Neuron (in vitro differentiated cells): Measurements from ENCODE around the gene FGF11.

ENCODE experiments used
- H2AFZ ChIP-seq: one replicate; pipeline ENCODE4 v1.6.1; 2013; ENCODE audit warnings: low read depth, mild to moderate bottlenecking, inconsistent platforms, low read length, moderate library complexity
- H3K27me3 ChIP-seq: one replicate; pipeline ENCODE4 v1.6.1; 2013; ENCODE audit warnings: low read length; ENCODE audit not compliant: insufficient read depth
- H3K36me3 ChIP-seq: one replicate; pipeline ENCODE4 v1.6.1; 2013; ENCODE audit warnings: low read length; ENCODE audit not compliant: insufficient read depth
- H3K4me1 ChIP-seq: one replicate; pipeline ENCODE4 v1.6.1; 2013; ENCODE audit warnings: low read length; ENCODE audit not compliant: insufficient read depth
- H3K4me3 ChIP-seq: 2 replicates; pipeline ENCODE4 v1.5.1; 2013; ENCODE audit warnings: mild to moderate bottlenecking, low read length, moderate library complexity
- H3K9me3 ChIP-seq: one replicate; pipeline ENCODE4 v1.6.1; 2013; ENCODE audit warnings: low read length

FGF11 gene

DNA sequence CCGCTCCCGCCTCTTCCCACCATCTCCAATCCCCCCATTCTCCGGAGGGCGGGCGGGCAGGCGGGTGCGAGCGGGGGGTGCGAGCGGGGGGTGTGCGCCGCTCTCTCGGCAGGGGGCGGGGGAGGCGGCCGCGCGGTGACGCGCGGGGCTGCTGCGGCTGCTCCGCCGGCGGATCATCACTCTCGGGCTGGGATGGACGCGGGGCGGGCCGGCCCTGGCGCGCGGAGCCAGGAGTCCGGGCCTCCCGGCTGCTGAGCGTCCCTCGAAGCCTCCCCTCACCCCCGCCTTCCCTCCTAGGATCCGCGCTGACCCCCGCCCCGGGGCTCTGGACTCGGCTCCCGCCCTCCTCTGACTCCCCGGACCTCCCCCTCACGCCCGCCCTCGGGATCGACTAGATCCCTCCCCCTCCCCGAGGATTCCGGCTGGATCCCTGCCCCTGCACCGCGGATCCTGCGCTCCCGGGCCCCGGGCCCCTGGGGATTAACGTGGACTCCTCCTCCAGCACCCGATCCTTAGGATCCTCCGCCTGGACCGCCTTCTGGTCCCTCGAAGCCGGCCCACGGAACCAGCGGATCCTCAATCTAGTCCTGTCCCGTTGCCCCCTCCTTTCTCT, 34.5 kb upstream of the FGF11 start:
- H2AFZ ChIP-seq = no peak overlapping the region
- peaks cover 27% of the 10 kb centered on the region for H3K4me1 ChIP-seq
- peaks cover 17% of the 10 kb centered on the region for H3K36me3 ChIP-seq
- H3K4me3 ChIP-seq = peak overlapping the region; percentile 64
- H3K27me3 ChIP-seq = no peaks in the 10 kb centered on the region
- no peaks in the 10 kb centered on the region for H3K9me3 ChIP-seq

DNA sequence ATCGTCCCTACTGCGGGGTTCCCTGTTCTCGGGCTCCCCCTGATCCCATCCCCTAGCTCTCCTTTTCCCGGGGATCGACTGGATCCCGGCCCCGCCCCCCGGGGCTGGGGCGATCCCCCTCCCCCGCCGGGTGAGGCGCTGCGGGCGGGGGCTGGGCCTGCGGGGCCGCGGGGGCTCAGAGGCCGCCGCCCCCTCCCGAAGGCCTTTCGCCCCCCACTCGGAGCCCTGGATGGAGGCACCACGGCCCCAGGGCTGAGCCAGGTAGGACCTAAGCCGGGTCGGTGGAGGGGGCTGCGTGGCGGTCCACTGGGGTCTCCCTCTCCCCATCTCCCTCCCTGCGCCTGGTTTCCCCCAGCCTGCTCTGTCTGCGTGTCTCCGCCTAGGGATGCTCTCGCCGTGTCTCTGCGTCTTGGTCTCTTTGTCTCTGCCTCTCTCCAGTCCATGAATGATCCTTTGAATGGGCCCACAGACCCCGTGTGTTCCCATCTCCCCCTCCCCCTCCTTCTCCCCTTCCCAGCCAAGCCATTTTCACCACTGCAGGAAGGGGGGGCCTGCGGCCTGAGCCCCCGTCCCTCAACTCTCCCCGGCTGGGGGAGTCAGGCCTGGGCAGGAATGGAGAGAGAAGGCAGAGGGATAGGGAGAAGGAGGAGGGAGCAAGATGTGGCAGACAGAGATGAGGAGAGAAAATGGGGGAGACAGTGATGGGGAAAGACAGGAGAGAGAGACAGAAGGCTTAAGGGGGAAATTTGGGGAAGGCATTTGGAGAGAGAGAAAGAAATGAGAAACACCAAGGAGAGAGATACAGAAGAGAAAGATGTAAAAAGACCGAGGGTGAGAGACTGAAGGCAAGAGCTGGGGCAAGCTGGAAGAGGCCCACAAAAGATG, 33.7 kb upstream of the FGF11 start:
- peaks cover 24% of the 10 kb centered on the region for H3K36me3 ChIP-seq
- peaks cover 27% of the 10 kb centered on the region for H3K4me1 ChIP-seq
- no peak overlapping the region for H2AFZ ChIP-seq
- peak overlapping the region; percentile 64 for H3K4me3 ChIP-seq
- no peaks in the 10 kb centered on the region for H3K9me3 ChIP-seq
- no peaks in the 10 kb centered on the region for H3K27me3 ChIP-seq

DNA sequence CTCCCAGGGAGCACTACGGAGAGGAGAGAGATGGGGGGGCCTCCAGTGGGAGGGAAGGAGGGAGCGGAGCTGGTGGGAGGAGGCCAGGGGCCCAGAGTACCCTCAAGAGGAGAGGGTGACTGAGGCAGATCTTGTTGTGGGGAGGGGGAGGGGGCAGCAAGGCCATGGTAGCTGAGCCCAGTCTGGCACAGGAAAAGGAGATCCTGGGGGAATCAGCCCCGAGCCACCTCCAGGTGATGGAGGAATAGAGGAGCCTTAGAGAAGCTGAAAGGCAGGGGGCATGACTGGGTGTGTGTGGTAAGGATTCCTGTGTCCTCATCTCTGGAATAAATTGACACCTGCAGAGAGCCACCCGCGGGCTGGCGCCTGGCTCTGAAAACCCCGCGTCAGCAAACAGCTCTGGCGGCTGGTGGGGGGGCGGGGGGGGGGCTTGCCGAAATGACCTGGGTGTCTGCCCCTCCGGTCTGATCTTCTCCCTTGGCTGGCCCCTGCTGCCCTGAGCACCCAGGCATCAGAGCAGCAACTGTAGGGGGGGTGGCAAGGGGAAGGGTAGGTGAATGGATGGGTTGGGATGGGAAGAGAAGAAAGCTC, 33.0 kb upstream of the FGF11 start:
- Histone ChIP-seq H3K36me3 (peaks cover 28% of the 10 kb centered on the region), H3K4me1 (peaks cover 27% of the 10 kb centered on the region), H2AFZ (no peak overlapping the region), H3K9me3 (no peaks in the 10 kb centered on the region), H3K4me3 (peak overlapping the region; percentile 64), H3K27me3 (no peaks in the 10 kb centered on the region)

DNA sequence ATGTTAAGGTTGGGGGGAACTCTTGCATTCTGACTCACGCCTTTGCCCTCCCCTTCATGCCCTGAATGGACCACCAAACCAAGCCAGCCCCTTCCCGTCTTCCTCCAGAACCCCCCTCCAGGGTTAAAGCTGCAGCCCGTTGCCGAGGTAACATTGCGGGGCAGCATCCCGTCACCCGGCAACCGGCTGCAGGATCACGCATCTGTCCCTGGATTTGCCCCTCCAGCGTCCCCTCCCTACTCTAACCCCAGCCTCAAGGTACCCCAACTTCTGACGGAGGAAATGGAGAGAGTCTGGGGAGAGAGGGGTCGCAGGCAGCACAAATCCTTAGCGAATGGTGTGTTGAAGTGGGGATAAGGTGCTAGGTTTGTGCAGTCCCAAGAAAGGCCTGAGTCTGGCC, 32.2 kb upstream of the FGF11 start:
- H2AFZ ChIP-seq = no peak overlapping the region
- peak overlapping the region; percentile 64 for H3K4me3 ChIP-seq
- no peaks in the 10 kb centered on the region for H3K27me3 ChIP-seq
- H3K36me3 ChIP-seq = peaks cover 29% of the 10 kb centered on the region
- no peaks in the 10 kb centered on the region for H3K9me3 ChIP-seq
- H3K4me1 ChIP-seq = peaks cover 27% of the 10 kb centered on the region

GRCh38 chr17:7407485-7408251, 31.6 kb upstream of the FGF11 start, which contains the start of gene NLGN2:
Gene NLGN2 (plus strand): TSS chr17:7407845. CDS start chr17:7408256, 411 bp downstream.
- peaks cover 26% of the 10 kb centered on the region for H3K4me1 ChIP-seq
- peaks cover 33% of the 10 kb centered on the region for H3K36me3 ChIP-seq
- H3K4me3 ChIP-seq = peak within 1 kb of the TSS; percentile 64
- H2AFZ ChIP-seq = no peak within 1 kb of the TSS
- no peaks in the 10 kb centered on the region for H3K9me3 ChIP-seq
- H3K27me3 ChIP-seq = no peaks in the 10 kb centered on the region

GRCh38 chr17:7408252-7408727, 31.0 kb upstream of the FGF11 start:
- Histone ChIP-seq H3K9me3 (no peaks in the 10 kb centered on the region), H3K36me3 (peaks cover 38% of the 10 kb centered on the region), H3K4me1 (peaks cover 20% of the 10 kb centered on the region), H2AFZ (no peak overlapping the region), H3K4me3 (no peak overlapping the region), H3K27me3 (no peaks in the 10 kb centered on the region)

DNA sequence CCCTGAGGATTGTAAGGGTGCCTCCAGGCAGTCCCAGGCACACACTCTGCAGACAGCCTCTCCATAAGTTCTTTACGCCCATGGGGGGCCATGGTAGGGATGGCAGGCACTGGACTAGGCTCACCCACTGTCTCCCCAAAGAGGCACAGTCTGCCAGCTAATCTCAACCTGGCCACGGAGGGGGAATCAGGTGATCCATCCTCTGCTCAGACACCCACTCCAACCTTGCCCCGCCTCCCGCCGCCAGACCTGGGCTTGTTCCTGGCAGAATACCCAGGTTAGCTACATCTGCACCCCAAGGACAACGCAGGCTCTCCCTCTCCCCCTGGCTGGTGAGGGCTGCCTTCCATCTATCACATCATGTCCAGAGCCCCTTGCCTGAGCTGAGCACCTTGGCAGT, 30.4 kb upstream of the FGF11 start:
- Histone ChIP-seq H3K36me3 (peaks cover 42% of the 10 kb centered on the region), H2AFZ (no peak overlapping the region), H3K4me1 (peaks cover 19% of the 10 kb centered on the region), H3K4me3 (no peak overlapping the region), H3K9me3 (no peaks in the 10 kb centered on the region), H3K27me3 (no peaks in the 10 kb centered on the region)

- Histone ChIP-seq H3K4me3 (no peak overlapping the region), H3K4me1 (peaks cover 19% of the 10 kb centered on the region), H2AFZ (no peak overlapping the region), H3K36me3 (peaks cover 50% of the 10 kb centered on the region), H3K9me3 (no peaks in the 10 kb centered on the region), H3K27me3 (no peaks in the 10 kb centered on the region)
Observed at GRCh38 chr17:7409716-7410115, 29.6 kb upstream of the FGF11 start.

DNA sequence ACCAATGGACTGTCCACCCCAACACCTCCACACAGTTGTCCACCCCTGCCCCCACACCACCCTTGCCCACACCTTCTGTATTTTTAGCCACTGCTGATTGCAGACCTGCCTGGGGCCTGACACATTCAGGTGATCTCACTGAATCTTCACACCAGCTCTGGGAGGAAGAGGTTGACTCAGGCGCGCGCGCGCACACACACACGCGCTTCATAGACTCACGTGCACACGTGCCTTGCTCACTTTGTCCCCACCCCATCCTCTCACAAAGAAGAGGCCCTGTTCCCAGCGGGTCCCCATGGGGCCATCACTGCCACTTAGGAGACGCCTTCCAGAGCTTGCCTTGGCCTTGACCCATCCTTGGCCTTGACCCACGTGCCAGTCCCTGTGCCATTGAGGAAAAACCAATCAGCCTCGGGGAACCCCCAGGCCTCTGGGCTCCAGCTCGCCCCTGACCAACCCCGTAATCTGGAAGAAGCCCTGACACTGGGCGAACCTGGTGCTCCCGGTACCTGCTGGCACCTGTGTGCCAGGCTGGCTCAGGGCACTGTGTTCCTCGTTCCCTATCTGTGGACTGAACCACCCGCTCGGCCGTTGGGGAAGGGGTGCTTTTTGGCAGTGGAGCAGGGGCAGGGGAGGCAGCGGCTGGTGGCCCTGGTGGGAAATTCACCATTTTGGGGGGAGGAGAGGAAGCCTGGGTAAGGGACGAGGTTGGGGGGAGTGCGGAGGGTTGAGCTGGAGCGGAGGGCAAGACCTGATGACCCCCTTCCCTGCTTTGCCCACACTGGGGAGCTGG, 28.5 kb upstream of the FGF11 start:
- H3K4me3 ChIP-seq = no peak overlapping the region
- H2AFZ ChIP-seq = no peak overlapping the region
- H3K36me3 ChIP-seq = peaks cover 61% of the 10 kb centered on the region
- no peaks in the 10 kb centered on the region for H3K27me3 ChIP-seq
- H3K9me3 ChIP-seq = no peaks in the 10 kb centered on the region
- peaks cover 16% of the 10 kb centered on the region for H3K4me1 ChIP-seq

DNA sequence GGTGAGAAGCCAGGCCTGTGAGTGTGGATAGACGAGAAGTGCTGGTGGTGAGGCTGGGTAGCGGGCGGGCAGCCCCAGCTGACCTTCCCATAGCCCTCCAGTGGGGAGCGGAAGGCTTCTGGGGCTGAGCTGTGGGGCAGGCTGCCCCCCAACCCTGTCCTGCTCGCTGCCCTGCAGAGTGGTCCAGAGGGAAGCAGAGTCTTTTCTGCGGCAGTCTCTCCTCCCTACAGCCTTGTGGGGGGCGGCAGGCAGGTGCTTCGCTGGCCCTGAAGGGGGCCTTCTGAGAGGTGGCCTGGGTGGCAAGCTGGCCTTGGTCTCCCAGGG, 27.9 kb upstream of the FGF11 start:
- Histone ChIP-seq H3K4me1 (peaks cover 10% of the 10 kb centered on the region), H3K27me3 (no peaks in the 10 kb centered on the region), H3K36me3 (peaks cover 63% of the 10 kb centered on the region), H3K4me3 (no peak overlapping the region), H2AFZ (no peak overlapping the region), H3K9me3 (no peaks in the 10 kb centered on the region)

DNA sequence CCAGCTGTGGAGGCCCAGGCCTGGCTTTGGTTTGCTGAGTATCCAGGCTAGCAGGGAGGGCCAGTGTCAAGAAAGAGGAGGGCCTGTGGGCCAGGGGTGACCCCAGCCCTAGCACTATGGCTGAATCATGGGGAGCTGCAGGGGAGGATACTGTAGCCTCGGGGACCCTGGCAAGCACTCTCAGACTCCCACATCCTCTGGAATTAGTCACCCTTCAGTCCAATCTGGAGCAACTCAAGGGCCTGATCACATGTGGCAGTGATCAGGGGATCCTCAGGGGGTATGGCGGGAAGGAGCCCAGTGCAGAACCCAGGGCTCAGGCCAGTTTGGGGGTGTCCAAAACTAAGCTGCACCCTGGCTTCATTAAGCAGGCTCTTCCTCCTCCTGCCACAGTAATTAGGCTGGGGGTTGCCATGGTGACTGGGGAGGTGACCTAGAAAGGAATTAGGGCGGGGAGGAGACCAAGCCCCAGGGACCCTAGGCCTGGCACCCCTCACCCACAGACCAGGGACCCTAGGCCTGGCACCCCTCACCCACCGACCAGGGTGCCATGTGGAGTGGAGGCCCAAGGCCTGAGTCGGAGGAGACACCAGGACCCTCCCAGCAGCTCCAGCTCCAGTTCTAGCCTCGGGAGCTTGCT, 25.8 kb upstream of the FGF11 start:
- H3K9me3 ChIP-seq = no peaks in the 10 kb centered on the region
- no peaks in the 10 kb centered on the region for H3K27me3 ChIP-seq
- H3K36me3 ChIP-seq = peaks cover 71% of the 10 kb centered on the region
- peaks cover 8% of the 10 kb centered on the region for H3K4me1 ChIP-seq
- H3K4me3 ChIP-seq = no peak overlapping the region
- H2AFZ ChIP-seq = no peak overlapping the region

GRCh38 chr17:7414837-7415236, 24.5 kb upstream of the FGF11 start:
- H3K36me3 ChIP-seq = peaks cover 57% of the 10 kb centered on the region
- no peaks in the 10 kb centered on the region for H3K27me3 ChIP-seq
- H3K9me3 ChIP-seq = no peaks in the 10 kb centered on the region
- H3K4me1 ChIP-seq = peaks cover 21% of the 10 kb centered on the region
- H3K4me3 ChIP-seq = no peak overlapping the region
- H2AFZ ChIP-seq = no peak overlapping the region
